Hepatocyte (in vitro differentiated cells): ENCODE data around the gene TDP2. TPM values are rescaled to one million over a fixed set of nuclear protein-coding genes. Genes with fewer than 3 reads are reported as not detected.

Experiments
- DNase-seq: peaks from one replicate; pipeline ENCODE4 v3.0.0-alpha.2; 2016; ENCODE audit warnings: low spot score
- H2AFZ ChIP-seq: fragments of 200-600 bp; sonication (generic); 2 replicates; pipeline ENCODE4 v1.6.0; 2016; ENCODE audit warnings: antibody characterized with exemption, mild to moderate bottlenecking
- H3K27ac ChIP-seq: fragments of 200-600 bp; sonication (generic); 2 replicates; pipeline ENCODE4 v1.5.1; 2016; ENCODE audit warnings: mild to moderate bottlenecking
- H3K27me3 ChIP-seq: fragments of 200-600 bp; sonication (generic); 2 replicates; pipeline ENCODE4 v1.6.1; 2016
- H3K36me3 ChIP-seq: fragments of 200-600 bp; sonication (generic); replicated peaks from 2 replicates; pipeline ENCODE4 v1.5.1; 2016; ENCODE audit warnings: low read depth; ENCODE audit not compliant: insufficient read depth
- H3K4me1 ChIP-seq: fragments of 200-600 bp; sonication (generic); 2 replicates; pipeline ENCODE4 v1.5.1; 2016; ENCODE audit warnings: mild to moderate bottlenecking, moderate library complexity; ENCODE audit not compliant: insufficient read depth
- H3K4me2 ChIP-seq: fragments of 200-600 bp; sonication (generic); 2 replicates; pipeline ENCODE4 v1.6.0; 2016
- H3K4me3 ChIP-seq: fragments of 200-600 bp; sonication (generic); 2 replicates; pipeline ENCODE4 v1.5.1; 2016; ENCODE audit warnings: mild to moderate bottlenecking
- H3K79me2 ChIP-seq: fragments of 200-600 bp; sonication (generic); 2 replicates; pipeline ENCODE4 v1.6.0; 2017; ENCODE audit warnings: mild to moderate bottlenecking
- H3K9me2 ChIP-seq: fragments of 200-600 bp; sonication (generic); replicated peaks from 2 replicates; pipeline ENCODE4 v1.6.0; 2017; ENCODE audit warnings: mild to moderate bottlenecking; ENCODE audit not compliant: insufficient read depth
- H3K9me3 ChIP-seq: fragments of 200-600 bp; sonication (generic); 2 replicates; pipeline ENCODE4 v1.5.1; 2016; ENCODE audit warnings: low read depth, mild to moderate bottlenecking
- H4K20me1 ChIP-seq: fragments of 200-600 bp; sonication (generic); 2 replicates; pipeline ENCODE4 v1.6.0; 2016; ENCODE audit warnings: mild to moderate bottlenecking; ENCODE audit not compliant: insufficient read depth, poor library complexity, severe bottlenecking
- CTCF ChIP-seq: fragments of 200-600 bp; sonication (generic); IDR thresholded peaks from 2 replicates; pipeline ENCODE4 v1.5.1; 2016; ENCODE audit warnings: antibody characterized with exemption, mild to moderate bottlenecking; ENCODE audit not compliant: poor library complexity
- EZH2 ChIP-seq: fragments of 200-600 bp; sonication (generic); IDR thresholded peaks from 2 replicates; pipeline ENCODE4 v1.6.1; 2016; ENCODE audit warnings: antibody characterized with exemption, mild to moderate bottlenecking, borderline replicate concordance
- EZH2phosphoT487 ChIP-seq: fragments of 200-600 bp; sonication (generic); IDR thresholded peaks from one replicate; pipeline ENCODE4 v1.6.1; 2018; ENCODE audit warnings: antibody characterized with exemption, mild to moderate bottlenecking, low read depth, moderate library complexity; ENCODE audit not compliant: unreplicated experiment, severe bottlenecking
- WGBS: methylation state at CpG from one replicate; pipeline ENCODE4 v1.1.6; 2016; ENCODE audit warnings: low lambda C conversion rate; ENCODE audit errors: missing lambda C conversion rate; 5-methylcytosine and 5-hydroxymethylcytosine counted together
- polyA plus RNA-seq: library from polyadenylated mRNA; unstranded; fragments of >200 nt; fragmentation: Nextera tagmentation; extraction: Ambion mirVana; gene quantifications from 2 replicates; pipeline ENCODE4 v1.2.1, GENCODE V29; 2016
- total RNA-seq: library from RNA; depleted of rRNA; stranded (reverse); fragments of >200 nt; gene quantifications from 2 replicates; pipeline ENCODE4 v1.2.3, GENCODE V29; 2014

TDP2 gene
- total and polyA plus RNA-seq, 2 experiments from 2014 or later = 75.5 to 117 TPM

GRCh38 chr6:24630856-24631505, 35.7 kb downstream of the TDP2 start:
- no peak overlapping the region for H2AFZ ChIP-seq
- no peak for TF ChIP-seq EZH2
- TF ChIP-seq CTCF = no peak
- no peak for TF ChIP-seq EZH2phosphoT487
- 49% methylated on average over 5 of the region's 5 CpGs for WGBS

DNA sequence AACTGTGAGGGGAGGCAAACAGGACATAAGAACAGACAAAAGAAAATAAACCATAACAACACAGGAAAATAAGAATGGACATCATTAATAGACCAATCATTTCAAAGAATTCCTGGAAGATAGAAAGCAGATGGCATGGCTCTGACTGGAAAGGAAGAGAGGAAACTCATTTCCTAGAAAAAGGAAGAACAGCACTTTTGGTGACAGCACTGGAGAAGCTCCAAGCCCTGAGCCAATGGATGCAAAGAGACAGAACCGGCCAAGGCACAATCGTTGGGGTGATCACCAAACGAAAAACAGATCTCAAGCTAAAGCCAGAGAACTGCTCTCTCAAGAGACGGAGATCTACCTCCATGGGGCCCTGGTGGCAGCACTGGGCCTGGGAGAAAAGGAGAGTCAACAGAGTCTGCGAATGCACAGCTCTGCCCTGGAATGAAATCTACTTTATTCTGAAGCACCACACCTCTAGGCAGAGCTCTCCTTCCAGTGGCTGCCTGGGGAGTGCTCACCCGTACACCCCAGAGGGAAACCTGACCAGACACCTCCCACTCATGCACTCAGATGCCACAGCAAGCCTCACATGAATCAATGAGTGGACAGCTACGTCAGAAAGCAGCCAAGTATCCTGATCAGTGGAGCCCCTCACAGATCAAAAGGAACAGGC, 44.9 kb downstream of the TDP2 start:
- no peaks in the 10 kb centered on the region for H3K27me3 ChIP-seq
- H3K36me3 ChIP-seq = no peaks in the 10 kb centered on the region
- H3K4me2 ChIP-seq = no peak overlapping the region
- no peaks in the 10 kb centered on the region for H4K20me1 ChIP-seq
- no peaks in the 10 kb centered on the region for H3K9me3 ChIP-seq
- 70% methylated on average over 7 of the region's 7 CpGs for WGBS
- TF ChIP-seq EZH2 (no peak), CTCF (no peak), EZH2phosphoT487 (no peak)
- H3K79me2 ChIP-seq = no peaks in the 10 kb centered on the region
- no peaks in the 10 kb centered on the region for H3K4me1 ChIP-seq
- DNase-seq = no peak
- H2AFZ ChIP-seq = no peak overlapping the region
- H3K9me2 ChIP-seq = no peaks in the 10 kb centered on the region
- H3K27ac ChIP-seq = no peak overlapping the region
- H3K4me3 ChIP-seq = no peak overlapping the region

More at GRCh38 chr6:24630856-24631505, 35.7 kb downstream of the TDP2 start:
- no peaks in the 10 kb centered on the region for H3K27me3 ChIP-seq
- no peaks in the 10 kb centered on the region for H4K20me1 ChIP-seq
- no peaks in the 10 kb centered on the region for H3K36me3 ChIP-seq
- H3K4me1 ChIP-seq = peaks cover 3% of the 10 kb centered on the region
- no peaks in the 10 kb centered on the region for H3K9me3 ChIP-seq
- H3K4me2 ChIP-seq = peak overlapping the region; percentile 34
- peak overlapping the region; percentile 45 for H3K27ac ChIP-seq
- H3K79me2 ChIP-seq = no peaks in the 10 kb centered on the region
- DNase-seq = peak; percentile 12
- H3K9me2 ChIP-seq = no peaks in the 10 kb centered on the region
- H3K4me3 ChIP-seq = no peak overlapping the region

DNA sequence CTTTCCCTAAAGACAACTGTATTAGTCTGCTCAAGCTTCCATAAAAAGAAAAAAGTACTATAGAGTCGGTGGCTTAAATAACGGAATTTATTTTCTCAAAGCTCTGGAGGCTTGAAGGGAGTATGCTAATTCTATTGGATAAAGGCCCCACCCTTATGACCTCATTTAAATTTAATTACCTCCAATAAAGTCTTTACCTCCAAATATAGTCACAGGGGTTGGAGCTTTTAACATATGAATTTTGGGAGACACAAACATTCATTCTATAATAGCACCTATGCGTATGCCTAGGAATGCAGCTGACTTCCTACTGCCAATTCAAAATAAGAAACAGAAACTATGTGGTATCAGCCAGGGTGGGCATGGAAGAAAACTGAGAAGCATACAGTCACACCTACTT, 46.1 kb downstream of the TDP2 start:
- H3K9me2 ChIP-seq = no peaks in the 10 kb centered on the region
- no peak for DNase-seq

More for the DNA sequence above, 46.1 kb downstream of the TDP2 start:
- TF ChIP-seq CTCF (no peak), EZH2phosphoT487 (no peak), EZH2 (no peak)
- H3K27ac ChIP-seq = no peak overlapping the region
- WGBS = 86% methylated on average over 3 of the region's 3 CpGs
- no peak overlapping the region for H2AFZ ChIP-seq
- H3K36me3 ChIP-seq = no peaks in the 10 kb centered on the region
- no peak overlapping the region for H3K4me2 ChIP-seq
- H3K4me1 ChIP-seq = no peaks in the 10 kb centered on the region
- no peaks in the 10 kb centered on the region for H4K20me1 ChIP-seq
- H3K27me3 ChIP-seq = no peaks in the 10 kb centered on the region
- H3K79me2 ChIP-seq = no peaks in the 10 kb centered on the region
- H3K9me3 ChIP-seq = no peaks in the 10 kb centered on the region
- H3K4me3 ChIP-seq = no peak overlapping the region
